GM10266 (cell line): ENCODE measurements around the gene HLA-DPA1.
A peak's percentile ranks its signal among the peaks of the same experiment; 100 is the strongest.
"Not testable (repeated sequence)": the region's sequence is repeated elsewhere in the genome, so short reads cannot be mapped to it uniquely, and the experiment has no call there.

ENCODE experiments used
- DNase-seq: peaks from one replicate; pipeline ENCODE4 v3.0.0; 2012; ENCODE audit errors: extremely low spot score
- TF ChIP-seq, protein P1 (sequence below): IDR thresholded peaks from 2 replicates; pipeline ENCODE4 v1.5.1; 2012; ENCODE audit warnings: mild to moderate bottlenecking, low read depth; ENCODE audit not compliant: control insufficient read depth, insufficient read depth; ENCODE audit errors: missing control alignments

Gene HLA-DPA1

DNA sequence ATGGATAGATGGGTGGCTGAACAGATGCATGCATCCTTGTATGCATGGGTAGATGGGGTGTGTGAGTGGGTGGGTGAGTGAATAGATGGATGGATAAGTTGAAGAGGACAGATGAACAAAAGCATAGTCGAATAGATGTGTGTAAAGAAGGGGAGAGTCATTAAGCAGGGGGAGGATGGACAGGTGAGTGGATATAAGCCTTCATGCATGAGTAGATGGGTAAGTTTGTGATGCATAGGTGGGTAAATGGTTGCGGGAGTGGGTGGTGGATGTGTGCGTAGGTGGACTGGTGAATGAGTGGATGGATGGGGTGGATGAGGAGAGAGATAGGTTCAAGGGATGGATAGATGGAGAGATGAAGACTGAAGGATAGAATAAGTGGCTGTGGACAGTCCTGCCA lies 31.9 kb upstream of the HLA-DPA1 start:
- no peak for DNase-seq
- TF ChIP-seq, protein P1, sequence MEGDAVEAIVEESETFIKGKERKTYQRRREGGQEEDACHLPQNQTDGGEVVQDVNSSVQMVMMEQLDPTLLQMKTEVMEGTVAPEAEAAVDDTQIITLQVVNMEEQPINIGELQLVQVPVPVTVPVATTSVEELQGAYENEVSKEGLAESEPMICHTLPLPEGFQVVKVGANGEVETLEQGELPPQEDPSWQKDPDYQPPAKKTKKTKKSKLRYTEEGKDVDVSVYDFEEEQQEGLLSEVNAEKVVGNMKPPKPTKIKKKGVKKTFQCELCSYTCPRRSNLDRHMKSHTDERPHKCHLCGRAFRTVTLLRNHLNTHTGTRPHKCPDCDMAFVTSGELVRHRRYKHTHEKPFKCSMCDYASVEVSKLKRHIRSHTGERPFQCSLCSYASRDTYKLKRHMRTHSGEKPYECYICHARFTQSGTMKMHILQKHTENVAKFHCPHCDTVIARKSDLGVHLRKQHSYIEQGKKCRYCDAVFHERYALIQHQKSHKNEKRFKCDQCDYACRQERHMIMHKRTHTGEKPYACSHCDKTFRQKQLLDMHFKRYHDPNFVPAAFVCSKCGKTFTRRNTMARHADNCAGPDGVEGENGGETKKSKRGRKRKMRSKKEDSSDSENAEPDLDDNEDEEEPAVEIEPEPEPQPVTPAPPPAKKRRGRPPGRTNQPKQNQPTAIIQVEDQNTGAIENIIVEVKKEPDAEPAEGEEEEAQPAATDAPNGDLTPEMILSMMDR: no peak

DNA sequence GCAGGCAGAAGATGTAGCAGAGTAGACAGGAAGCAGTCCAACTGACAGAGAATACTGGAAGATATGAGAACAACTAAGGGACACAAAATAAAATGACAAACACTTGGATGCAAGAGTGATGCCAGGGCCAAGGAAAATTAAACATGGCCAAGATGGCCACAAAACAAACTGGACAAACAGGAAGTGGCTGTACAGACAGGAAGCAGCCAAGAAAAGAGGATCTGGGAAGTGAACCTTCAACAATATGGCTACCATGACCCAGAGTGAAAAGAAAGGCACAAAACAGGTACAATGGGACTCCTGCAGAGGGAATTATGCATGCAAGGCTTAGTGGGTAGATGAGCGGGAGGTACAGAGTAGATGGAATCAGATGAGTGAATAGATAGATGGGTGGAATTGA lies 31.4 kb upstream of the HLA-DPA1 start:
- no peak for DNase-seq
- TF ChIP-seq, protein P1: no peak

GRCh38 chr6:33103776-33104175 lies 30.3 kb upstream of the HLA-DPA1 start:
- no peak for DNase-seq
- TF ChIP-seq, protein P1: no peak

GRCh38 chr6:33101121-33101737 lies 27.8 kb upstream of the HLA-DPA1 start:
- not testable (repeated sequence) for DNase-seq

GRCh38 chr6:33095681-33096080 lies 22.2 kb upstream of the HLA-DPA1 start:
- no peak for DNase-seq
- TF ChIP-seq, protein P1: no peak

- TF ChIP-seq, protein P1: no peak
- DNase-seq: no peak
Observed at GRCh38 chr6:33093855-33094254, 20.4 kb upstream of the HLA-DPA1 start.

GRCh38 chr6:33092385-33092784 lies 18.9 kb upstream of the HLA-DPA1 start:
- TF ChIP-seq, protein P1: no peak
- no peak for DNase-seq

GRCh38 chr6:33091957-33092356 lies 18.5 kb upstream of the HLA-DPA1 start:
- TF ChIP-seq, protein P1: peak; percentile 79
- DNase-seq: peak; percentile 71
